Endometrium (tissue), 2 donors: Measurements from ENCODE around the gene DGCR6L.
"Not testable (repeated sequence)": the region's sequence is repeated elsewhere in the genome, so short reads cannot be mapped to it uniquely, and the experiment has no call there.

Source experiments
- FAIRE-seq: peaks from 2 replicates; lab custom pipeline; 2012; peaks lifted over from hg19 to GRCh38; lab: Jason Lieb, UNC
- donor health status: control.
- donor health status: control.

DGCR6L gene

DNA sequence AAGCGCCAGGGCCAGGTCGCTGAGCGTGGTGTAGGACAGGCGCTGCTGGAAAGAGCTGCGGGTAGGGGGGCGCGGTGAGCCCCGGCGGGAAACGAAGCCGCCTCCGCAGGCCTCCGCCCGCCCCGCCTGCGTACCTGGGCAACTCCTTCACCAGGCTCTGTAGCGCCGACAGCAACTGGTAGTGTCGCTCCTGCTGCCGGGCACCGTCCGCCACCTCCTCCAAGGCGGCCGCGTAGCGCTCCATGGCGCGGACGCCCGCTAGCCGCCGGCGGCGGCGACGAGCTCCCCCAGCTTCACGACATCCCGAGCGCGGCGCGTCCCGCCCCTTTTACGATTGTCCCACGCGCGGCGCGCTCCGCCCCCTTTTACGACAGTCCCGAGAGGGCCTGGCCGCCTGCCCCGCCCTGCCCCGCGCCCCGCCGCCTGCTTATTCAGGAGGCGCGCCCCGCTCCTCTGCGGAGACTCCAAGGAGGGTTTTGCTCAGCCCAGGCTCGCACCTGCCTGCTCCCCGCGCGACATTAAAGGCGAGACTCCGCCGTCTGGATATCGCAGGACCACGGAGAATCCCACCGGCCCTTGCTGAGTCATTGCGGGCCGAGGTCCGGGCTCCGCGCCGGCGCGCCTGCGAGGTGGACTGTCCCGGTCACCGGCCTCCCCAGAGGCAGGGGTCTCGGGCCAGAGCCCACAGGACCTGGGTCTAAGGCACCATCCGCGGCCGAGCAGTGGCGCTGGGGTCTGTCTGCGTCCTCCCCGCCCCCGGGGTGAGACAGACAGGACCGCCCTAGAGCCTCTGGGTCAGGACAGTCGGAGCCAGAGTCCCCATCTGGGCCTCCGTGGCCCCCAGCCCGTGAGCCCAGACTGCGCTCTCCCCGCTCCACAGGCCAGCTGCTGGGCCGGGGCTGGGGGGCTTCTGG lies at the start of gene DGCR6L:
Gene DGCR6L, minus strand, starts transcription at position 316 of the 914 bp plus-strand sequence. Its CDS starts 72 bp downstream, at position 244.
- no peak for FAIRE-seq

DNA sequence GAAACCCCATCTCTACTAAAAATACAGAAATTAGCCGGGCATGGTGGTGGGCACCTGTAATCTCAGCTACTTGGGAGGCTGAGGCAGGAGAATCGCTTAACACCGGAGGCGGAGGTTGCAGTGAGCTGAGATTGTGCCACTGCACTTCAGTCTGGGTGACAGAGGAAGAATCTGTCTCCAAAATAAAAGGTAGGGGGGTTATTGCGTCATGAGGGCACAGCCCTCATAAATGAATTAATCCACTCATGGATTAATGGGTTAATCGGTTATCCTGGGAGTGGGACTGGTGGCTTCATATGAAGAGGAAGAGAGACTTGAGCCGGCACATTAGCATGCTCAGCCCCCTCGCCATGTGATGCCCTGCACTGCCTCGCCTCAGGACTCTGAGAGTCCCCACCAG lies 49.0 kb upstream of the DGCR6L start:
- FAIRE-seq: not testable (repeated sequence)

DNA sequence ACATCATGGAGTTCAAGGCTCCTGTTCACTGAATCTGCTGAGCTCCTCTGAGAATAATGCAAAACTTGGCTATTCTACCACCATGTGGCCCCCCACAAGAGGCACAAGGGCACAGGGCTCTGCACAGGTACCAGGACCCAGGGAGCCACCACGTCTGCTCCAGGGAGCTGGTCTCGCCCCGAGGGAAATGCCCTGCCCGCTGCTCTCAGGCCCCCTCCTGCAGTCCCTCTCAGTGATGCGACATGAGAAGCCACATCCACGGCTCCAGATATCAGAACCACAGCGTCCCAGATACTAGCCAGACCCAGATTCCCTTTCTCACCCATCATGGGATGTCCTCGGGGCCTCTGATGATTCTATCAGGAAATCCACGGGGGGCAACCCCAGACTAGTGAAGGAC lies 47.0 kb upstream of the DGCR6L start:
- FAIRE-seq: not testable (repeated sequence)

DNA sequence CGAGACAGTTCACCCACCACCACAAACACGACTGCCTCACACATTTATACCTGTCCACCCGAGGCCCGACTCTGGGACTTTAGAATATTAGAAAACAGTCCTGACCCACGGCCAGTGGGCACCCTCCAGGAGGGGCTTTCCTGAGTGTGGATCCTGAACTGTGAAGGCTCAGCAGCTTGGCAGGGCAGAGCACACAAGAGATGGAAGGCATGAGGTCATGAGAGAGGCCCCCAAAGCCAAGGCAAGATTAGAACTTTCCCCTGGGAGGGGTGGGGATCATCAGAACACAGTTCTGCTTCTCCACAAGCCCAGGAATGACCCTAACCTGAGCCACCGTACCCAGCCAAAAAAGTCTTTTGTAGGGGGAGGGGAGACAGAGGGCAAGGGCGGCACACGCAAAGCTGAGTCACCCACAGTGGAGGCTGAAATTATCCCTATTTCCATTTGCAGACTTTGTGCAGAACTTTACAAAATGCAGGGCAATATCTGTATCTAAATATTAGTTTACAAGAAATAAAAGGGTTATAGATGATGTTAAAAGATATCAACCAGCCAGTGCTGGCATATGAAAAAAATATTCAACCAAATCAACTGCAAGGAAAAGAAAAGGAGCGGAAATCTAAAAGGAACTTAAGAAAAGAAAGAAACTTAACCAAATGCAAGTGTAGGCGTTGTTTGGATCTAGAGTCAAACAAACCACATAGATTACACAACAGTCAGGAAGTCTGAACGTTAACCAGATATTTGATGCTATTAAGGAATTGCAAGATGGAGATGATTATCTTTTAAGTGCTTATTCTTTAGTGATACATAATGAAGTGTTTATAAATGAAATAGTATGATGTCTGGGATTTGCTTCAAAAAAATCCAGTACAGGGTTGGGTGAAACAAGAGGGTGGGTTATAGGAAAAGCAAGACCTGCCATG lies 44.7 kb upstream of the DGCR6L start:
- FAIRE-seq: not testable (repeated sequence)

DNA sequence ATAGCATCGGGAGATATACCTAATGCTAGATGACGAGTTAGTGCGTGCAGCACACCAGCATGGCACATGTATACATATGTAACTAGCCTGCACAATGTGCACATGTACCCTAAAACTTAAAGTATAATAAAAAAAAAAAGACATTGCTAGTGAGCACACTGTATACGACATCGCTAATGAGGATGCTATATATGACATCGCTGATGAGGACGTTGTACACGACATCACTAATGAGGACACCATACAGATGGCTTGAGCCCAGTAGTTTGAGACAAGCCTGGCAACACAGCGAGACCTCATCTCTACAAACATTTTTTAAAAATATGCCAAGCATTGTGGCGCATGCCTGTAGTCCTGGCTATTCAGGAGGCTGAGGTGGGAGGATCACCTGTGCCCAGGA lies 42.5 kb upstream of the DGCR6L start:
- FAIRE-seq: not testable (repeated sequence)

DNA sequence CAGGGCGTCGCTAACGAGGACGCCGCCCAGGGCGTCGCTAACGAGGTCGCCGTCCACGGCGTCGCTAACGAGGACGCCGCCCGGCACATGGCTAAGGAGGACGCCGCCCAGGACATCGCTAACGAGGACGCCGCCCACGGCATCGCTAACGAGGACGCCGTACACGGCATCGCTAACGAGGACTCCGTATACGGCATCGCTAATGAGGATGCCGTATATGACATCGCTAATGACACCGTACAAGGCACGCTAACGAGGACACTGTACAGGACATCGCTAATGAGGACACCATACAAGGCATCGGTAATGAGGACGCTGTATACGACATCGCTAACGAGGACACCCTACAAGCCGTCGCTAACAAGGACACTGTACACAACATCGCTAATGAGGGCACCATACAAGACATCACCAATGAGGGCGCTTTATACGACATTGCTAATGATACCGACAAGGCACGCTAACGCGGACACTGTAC lies 41.9 kb upstream of the DGCR6L start:
- not testable (repeated sequence) for FAIRE-seq

DNA sequence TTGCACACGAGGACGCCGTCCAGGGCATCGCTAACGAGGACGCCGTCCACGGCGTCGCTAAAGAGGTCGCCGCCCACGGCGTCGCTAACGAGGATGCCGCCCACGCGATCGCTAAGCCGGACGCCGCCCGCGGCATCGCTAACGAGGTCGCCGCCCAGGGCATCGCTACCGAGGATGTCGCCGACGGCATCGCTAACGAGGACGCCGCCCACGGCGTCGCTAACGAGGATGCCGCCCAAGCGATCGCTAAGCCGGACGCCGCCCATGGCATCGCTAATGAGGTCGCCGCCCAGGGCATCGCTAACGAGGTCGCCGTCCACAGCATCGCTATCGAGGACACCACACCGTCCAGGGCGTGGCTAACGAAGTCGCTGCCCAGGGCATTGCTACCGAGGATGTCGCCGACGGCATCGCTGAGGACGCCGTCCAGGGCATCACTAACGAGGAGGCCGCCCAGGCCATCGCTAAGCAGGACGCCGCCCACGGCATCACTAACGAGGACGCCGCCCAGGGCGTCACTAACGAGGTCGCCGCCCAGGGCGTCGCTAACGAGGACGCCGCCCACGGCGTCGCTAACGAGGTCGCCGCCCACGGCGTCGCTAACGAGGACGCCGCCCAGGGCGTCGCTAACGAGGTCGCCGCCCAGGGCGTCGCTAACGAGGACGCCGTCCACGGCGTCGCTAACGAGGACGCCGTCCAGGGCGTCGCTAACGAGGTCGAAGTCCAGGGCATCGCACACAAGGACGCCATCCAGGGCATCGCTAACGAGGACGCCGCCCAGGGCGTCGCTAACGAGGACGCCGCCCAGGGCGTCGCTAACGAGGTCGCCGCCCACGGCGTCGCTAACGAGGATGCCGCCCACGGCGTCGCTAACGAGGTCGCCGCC lies 41.2 kb upstream of the DGCR6L start:
- FAIRE-seq: not testable (repeated sequence)

DNA sequence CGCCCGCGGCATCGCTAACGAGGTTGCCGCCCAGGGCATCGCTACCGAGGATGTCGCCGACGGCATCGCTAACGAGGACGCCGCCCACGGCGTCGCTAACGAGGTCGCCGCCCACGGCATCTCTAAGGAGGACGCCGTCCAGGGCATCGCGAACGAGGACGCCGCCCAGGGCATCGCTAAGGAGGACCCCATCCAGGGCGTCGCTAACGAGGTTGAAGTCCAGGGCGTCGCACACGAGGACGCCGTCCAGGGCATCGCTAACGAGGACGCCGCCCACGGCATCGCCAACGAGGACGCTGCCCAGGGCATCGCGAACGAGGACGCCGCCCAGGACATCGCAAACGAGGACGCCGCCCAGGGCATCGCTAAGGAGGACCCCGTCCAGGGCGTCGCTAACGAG lies 40.4 kb upstream of the DGCR6L start:
- FAIRE-seq: not testable (repeated sequence)

DNA sequence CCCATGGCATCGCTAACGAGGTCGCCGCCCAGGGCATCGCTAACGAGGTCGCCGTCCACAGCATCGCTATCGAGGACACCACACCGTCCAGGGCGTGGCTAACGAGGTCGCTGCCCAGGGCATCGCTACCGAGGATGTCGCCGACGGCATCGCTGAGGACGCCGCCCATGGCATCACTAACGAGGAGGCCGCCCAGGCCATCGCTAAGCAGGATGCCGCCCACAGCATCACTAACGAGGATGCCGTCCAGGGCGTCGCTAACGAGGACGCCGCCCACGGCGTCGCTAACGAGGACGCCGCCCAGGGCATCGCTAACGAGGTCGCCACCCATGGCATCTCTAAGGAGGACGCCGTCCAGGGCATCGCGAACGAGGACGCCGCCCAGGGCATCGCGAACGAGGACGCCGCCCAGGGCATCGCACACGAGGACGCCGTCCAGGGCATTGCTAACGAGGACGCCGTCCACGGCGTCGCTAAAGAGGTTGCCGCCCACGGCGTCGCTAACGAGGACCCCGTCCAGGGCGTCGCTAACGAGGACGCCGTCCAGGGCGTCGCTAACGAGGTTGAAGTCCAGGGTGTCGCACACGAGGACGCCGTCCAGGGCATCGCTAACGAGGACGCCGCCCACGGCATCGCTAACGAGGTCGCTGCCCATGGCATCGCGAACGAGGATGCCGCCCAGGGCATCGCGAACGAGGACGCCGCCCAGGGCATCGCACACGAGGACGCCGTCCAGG lies 38.8 kb upstream of the DGCR6L start:
- not testable (repeated sequence) for FAIRE-seq

DNA sequence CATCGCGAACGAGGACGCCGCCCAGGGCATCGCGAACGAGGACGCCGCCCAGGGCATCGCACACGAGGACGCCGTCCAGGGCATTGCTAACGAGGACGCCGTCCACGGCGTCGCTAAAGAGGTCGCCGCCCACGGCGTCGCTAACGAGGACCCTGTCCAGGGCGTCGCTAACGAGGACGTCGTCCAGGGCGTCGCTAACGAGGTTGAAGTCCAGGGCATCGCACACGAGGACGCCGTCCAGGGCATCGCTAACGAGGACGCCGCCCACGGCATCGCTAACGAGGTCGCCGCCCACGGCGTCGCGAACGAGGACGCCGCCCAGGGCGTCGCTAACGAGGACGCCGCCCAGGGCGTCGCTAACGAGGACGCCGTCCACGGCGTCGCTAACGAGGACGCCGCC lies 38.1 kb upstream of the DGCR6L start:
- not testable (repeated sequence) for FAIRE-seq

DNA sequence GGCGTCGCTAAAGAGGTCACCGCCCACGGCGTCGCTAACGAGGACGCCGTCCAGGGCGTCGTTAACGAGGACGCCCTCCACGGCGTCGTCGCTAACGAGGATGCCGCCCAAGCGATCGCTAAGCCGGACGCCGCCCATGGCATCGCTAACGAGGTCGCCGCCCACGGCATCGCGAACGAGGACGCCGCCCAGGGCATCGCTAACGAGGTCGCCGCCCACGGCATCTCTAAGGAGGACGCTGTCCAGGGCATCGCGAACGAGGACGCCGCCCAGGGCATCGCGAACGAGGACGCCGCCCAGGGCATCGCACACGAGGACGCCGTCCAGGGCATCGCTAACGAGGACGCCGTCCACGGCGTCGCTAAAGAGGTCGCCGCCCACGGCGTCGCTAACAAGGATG lies 37.0 kb upstream of the DGCR6L start:
- FAIRE-seq: not testable (repeated sequence)

DNA sequence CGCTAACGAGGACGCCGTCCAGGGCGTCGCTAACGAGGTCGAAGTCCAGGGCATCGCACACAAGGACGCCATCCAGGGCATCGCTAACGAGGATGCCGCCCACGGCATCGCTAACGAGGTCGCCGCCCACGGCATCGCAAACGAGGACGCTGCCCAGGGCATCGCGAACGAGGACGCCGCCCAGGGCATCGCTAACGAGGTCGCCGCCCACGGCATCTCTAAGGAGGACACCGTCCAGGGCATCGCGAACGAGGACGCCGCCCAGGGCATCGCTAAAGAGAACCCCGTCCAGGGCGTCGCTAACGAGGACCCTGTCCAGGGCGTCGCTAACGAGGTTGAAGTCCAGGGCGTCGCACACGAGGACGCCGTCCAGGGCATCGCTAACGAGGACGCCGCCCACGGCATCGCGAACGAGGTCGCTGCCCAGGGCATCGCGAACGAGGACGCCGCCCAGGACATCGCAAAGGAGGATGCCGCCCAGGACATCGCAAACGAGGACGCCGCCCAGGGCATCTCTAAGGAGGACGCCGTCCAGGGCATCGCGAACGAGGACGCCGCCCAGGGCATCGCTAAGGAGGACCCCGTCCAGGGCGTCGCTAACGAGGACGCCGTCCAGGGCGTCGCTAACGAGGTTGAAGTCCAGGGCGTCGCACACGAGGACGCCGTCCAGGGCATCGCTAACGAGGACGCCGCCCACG lies 36.2 kb upstream of the DGCR6L start:
- not testable (repeated sequence) for FAIRE-seq

DNA sequence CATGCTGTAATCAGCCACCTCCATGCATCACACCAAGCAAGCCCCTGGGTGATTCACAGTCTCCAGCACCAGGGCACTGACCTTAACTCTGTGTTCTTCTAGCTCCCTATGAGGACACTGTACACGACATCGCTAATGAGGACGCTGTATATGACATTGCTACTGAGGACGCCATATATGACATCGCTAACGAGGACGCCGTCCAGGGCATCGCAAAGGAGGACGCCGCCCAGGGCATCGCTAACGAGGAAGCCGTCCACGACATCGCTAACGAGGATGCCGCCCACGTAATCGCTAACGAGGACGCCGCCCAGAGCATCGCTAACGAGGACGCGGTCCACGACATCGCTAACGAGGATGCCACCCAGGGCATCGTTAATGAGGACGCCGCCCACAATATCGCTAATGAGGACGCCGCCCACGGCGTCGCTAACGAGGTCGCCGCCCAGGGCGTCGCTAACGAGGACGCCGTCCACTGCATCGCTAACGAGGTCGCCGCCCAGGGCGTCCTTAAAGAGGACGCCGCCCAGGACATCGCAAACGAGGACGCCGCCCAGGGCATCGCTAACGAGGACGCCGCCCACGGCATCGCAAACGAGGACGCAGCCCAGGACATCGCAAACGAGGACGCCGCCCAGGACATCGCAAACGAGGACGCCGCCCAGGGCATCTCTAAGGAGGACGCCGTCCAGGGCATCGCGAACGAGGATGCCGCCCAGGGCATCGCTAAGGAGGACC lies 34.5 kb upstream of the DGCR6L start:
- FAIRE-seq: no peak

DNA sequence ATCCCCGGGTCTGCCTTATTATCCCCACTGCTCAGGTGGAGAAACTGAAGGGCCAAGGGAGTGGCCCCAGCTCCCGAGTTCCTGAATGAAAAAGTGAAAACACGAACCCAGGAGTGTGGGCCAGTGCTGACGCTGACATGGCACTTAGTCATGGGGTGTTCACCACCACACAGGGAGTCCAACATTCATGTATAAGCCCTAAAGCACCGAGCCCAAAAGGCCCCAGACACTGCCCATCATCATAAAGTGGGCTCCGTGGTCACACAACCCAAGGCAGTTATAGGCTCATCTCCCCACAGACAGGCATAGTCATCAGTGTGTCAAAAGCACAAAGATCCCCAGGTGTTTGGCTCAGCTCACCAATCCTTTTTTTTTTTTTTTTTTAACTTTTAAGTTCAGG lies 32.7 kb upstream of the DGCR6L start:
- not testable (repeated sequence) for FAIRE-seq

DNA sequence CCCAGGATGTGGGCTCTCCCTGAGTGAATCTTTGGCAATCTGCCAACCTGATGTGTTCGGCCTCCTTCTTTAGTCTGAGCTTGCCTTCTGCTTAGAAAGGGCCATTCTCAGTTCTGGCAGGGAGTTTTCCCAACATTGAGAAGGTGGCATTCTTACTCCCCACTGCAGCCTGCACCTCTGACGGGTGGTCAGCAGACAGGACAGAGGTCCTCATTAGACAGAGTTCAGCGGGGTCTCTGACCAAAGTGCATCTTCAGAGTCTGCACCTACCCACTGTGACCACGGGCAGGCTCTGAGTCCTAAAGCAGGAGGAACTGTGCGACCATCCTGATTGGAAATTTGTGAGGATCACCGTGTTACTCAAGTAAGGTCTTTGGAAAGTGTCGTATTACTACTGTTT lies 26.7 kb upstream of the DGCR6L start:
- not testable (repeated sequence) for FAIRE-seq

DNA sequence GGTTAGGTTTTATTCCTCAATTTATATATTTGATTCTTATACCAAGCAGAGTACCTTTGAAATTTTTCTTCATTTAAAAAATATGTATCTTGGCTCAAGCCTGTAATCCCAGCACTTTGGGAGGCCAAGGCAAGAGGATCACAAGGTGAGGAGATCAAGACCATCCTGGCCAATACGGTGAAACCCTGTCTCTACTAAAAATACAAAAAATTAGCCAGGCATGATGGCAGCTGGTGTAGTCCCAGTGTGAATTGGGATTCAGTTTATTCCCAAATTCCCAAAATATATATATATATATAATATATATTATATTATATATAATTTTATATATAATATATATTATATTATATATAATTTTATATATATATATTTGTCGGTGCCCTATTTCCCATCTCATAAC lies 18.4 kb upstream of the DGCR6L start:
- FAIRE-seq: not testable (repeated sequence)

DNA sequence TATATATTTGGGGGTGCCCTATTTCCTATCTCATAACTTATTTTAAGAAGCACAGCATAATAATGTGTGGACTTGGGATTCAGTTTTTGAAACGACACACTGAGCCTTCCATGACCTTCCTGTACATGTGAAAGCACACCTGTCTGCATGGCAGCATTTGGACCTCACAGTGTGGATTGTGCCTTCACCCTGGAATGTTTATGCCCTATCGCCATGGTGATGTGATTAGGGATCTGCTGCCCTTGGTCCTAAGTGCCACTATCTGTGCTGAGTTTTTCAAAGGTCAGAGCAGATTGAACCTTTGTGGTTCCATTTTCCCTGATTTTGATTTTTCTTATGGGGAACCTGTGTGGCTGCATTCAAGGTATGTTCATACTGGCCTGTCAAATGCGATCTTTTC lies 17.9 kb upstream of the DGCR6L start:
- not testable (repeated sequence) for FAIRE-seq

DNA sequence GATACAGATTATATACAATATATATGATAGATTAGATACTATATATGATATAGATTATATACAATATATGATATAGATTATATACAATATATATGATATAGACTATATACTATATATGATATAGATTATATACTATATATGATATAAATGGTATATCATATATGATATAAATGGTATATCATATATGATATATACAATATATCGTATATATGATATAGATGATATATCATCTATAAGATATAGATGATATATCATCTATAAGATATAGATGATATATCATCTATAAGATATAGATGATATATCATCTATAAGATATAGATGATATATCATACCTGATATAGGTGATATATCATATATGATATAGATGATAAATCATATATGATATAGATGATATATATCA lies 16.7 kb upstream of the DGCR6L start:
- not testable (repeated sequence) for FAIRE-seq

DNA sequence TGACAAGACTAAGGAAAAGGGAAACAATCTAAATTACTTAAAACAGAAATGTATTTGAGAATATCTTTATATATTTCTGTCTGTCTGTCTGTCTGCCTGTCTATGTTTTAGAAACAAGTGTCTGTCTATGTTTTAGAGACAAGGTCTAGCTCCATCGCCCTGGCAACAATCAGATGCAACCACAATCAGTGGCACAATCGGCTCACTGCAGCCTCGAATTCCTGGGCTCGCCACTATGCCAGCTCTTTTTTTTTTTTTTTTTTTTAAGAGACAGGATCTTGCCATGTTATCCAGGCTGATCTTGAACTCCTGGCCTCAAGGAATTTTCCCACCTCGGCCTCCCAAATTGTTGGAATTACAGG lies 8.7 kb upstream of the DGCR6L start:
- not testable (repeated sequence) for FAIRE-seq
